Measurements from ENCODE around the gene CAMSAP1.

GRCh38 chr9:135882011-135882410 lies 25.3 kb downstream of the CAMSAP1 start:
- TF ChIP-seq CREB5 (CRISPR knock-in tag; IDR thresholded peaks at IDR 0.05; ENCODE audit: low read depth), result no peak
- TF ChIP-seq OSR1 (CRISPR knock-in tag; IDR thresholded peaks at IDR 0.05), result no peak
- TF ChIP-seq RARB (CRISPR knock-in tag; IDR thresholded peaks at IDR 0.05), result no peak
- no peak for TF ChIP-seq ZNF70 (CRISPR knock-in tag; IDR thresholded peaks at IDR 0.05)
- TF ChIP-seq, protein P1, sequence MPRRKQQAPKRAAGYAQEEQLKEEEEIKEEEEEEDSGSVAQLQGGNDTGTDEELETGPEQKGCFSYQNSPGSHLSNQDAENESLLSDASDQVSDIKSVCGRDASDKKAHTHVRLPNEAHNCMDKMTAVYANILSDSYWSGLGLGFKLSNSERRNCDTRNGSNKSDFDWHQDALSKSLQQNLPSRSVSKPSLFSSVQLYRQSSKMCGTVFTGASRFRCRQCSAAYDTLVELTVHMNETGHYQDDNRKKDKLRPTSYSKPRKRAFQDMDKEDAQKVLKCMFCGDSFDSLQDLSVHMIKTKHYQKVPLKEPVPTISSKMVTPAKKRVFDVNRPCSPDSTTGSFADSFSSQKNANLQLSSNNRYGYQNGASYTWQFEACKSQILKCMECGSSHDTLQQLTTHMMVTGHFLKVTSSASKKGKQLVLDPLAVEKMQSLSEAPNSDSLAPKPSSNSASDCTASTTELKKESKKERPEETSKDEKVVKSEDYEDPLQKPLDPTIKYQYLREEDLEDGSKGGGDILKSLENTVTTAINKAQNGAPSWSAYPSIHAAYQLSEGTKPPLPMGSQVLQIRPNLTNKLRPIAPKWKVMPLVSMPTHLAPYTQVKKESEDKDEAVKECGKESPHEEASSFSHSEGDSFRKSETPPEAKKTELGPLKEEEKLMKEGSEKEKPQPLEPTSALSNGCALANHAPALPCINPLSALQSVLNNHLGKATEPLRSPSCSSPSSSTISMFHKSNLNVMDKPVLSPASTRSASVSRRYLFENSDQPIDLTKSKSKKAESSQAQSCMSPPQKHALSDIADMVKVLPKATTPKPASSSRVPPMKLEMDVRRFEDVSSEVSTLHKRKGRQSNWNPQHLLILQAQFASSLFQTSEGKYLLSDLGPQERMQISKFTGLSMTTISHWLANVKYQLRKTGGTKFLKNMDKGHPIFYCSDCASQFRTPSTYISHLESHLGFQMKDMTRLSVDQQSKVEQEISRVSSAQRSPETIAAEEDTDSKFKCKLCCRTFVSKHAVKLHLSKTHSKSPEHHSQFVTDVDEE (CRISPR knock-in tag; IDR thresholded peaks at IDR 0.05), result no peak
- TF ChIP-seq ZNF565 (CRISPR knock-in tag; conservative IDR thresholded peaks at IDR 0.05; ENCODE audit: low read depth), result no peak
- no peak for TF ChIP-seq GLIS3 (CRISPR knock-in tag; IDR thresholded peaks at IDR 0.05)
- no peak for TF ChIP-seq ZFP30 (CRISPR knock-in tag; IDR thresholded peaks at IDR 0.05)
- no peak for TF ChIP-seq CSRNP3 (CRISPR knock-in tag; IDR thresholded peaks at IDR 0.05)
- no peak for TF ChIP-seq ZNF8 (CRISPR knock-in tag; IDR thresholded peaks at IDR 0.05)
- TF ChIP-seq ZFP3 (CRISPR knock-in tag; IDR thresholded peaks at IDR 0.05), result no peak
- no peak for TF ChIP-seq ARNTL (CRISPR knock-in tag; IDR thresholded peaks at IDR 0.05; ENCODE audit: borderline replicate concordance, low read depth)
- no peak for TF ChIP-seq POU6F1 (CRISPR knock-in tag; IDR thresholded peaks at IDR 0.05; ENCODE audit: borderline replicate concordance, low read depth)
- no peak for TF ChIP-seq TCF4 (CRISPR knock-in tag; IDR thresholded peaks at IDR 0.05; ENCODE audit: borderline replicate concordance)

Data from SK-N-SH treated with all-trans-retinoic acid at 6 μM for 48 hours (cell line).